GM19238 (cell line): ENCODE data around the gene C1QTNF1.

ENCODE experiments used
- DNase-seq: peaks from one replicate; pipeline ENCODE4 v3.0.0; 2011; ENCODE audit warnings: low spot score; ENCODE audit not compliant: insufficient read length

Gene C1QTNF1, protein sequence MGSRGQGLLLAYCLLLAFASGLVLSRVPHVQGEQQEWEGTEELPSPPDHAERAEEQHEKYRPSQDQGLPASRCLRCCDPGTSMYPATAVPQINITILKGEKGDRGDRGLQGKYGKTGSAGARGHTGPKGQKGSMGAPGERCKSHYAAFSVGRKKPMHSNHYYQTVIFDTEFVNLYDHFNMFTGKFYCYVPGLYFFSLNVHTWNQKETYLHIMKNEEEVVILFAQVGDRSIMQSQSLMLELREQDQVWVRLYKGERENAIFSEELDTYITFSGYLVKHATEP

DNA sequence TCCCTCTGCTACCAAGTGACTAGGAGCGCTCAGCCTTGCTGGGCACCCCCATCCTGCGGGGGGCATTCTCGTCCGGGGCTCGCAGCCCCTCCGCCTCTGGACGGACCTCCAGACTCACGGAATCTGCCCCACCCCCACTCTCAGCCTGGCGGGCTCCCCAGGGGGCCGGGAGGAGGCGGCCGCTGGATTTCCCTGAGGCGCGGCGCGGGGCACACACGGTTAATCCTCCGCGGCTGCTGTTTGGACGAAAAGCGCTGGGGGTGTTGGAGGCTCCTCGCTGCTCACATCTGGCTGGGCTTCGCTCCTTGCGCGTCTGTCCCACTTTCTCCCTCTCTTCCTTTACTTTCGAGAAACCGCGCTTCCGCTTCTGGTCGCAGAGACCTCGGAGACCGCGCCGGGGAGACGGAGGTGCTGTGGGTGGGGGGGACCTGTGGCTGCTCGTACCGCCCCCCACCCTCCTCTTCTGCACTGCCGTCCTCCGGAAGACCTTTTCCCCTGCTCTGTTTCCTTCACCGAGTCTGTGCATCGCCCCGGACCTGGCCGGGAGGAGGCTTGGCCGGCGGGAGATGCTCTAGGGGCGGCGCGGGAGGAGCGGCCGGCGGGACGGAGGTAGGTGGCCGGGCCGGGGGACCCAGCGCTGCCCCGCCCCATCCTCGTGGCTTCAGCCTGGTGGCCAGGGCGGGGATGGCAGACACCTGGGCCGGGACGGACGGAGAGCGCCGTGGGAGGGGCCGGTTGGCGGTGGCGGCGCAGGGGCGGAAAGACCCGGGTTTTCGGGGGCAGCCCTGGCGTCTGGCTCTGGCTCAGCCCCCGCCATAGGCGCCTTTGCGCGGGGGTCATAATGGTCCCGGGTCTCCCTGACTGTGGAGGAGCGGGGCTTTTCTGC lies at the start of gene C1QTNF1:
Gene C1QTNF1, plus strand, starts transcription at position 284 of the 886 bp plus-strand sequence. CDS start 19,800 bp downstream, outside the sequence.
- DNase-seq = peak; percentile 50

- DNase-seq = no peak
Observed at GRCh38 chr17:78974635-78975591, 49.1 kb upstream of the C1QTNF1 start.

DNA sequence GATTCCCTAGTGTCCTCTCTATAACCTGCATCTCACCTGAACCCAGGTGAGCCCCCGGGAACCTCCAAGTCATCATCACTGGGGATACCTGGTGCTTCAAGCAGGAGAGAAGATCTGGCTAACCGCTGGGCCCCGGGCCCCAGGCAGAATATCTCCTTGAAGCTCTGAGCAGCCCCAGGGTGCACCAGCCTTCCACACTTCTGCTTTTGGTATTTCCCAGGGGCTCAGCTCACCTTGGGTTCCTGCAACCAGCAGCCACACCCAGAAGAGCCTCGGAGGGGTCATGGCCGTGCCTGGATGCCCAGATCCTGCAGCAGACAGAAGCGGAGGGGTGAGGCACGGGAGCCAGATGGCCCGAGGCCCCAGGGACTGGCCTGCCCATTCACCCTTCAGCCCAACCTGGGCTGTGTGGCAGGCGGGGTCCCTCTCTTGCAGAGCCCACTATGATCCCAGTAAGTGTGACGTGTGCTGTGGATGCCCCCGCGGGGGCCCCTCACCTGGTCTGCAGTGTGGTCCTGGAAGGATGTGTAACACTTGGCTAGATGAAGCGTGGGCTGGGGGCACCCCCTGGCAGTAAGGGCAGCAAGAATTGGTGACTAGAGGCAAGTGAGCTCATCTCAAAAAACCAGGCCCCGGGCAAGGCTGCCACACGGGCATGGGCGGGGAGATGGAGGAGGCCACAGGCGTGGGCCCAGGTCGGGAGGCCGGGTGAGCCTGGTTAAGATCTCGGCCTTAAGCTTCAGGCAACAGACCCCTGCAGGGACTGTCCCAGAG lies 46.9 kb upstream of the C1QTNF1 start:
- DNase-seq = no peak

DNA sequence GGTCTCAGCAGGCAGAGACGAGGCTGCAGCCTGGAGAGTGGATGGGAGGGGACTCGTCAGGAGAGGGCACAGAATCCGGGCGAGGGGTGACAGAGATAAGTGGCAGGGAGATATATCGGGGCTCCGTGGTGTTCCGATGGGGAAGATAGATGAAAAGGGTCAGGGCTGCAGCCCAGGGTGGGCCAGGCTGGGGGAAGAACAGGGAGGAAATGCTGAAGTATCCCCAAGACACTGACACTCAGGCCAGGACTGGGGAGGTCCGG lies 46.4 kb upstream of the C1QTNF1 start:
- DNase-seq = no peak

GRCh38 chr17:78977997-78978973 lies 45.7 kb upstream of the C1QTNF1 start:
- no peak for DNase-seq

- no peak for DNase-seq
Observed at GRCh38 chr17:78979780-78980623, 44.0 kb upstream of the C1QTNF1 start, which contains the start of gene LGALS3BP. Gene LGALS3BP (minus strand): TSS chr17:78979923. CDS start chr17:78977191, 2,732 bp downstream.

DNA sequence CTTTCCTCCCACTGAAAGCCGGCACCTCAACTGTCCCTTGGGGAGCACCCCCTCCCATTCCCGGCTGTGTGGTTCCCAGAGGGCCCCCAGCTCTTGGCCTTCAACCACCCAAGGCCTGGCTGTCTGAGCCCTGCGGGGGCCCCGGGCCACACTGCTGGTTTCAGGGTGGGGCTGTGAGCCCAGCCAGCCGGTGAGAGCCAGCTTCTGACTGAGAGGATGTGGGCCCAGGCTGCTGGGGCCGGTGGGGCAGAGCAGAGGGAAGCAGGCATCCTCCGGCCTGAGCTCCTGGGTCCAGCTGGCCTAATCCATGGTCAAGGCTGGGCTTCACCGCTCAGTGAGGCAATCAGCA lies 43.4 kb upstream of the C1QTNF1 start:
- no peak for DNase-seq

DNA sequence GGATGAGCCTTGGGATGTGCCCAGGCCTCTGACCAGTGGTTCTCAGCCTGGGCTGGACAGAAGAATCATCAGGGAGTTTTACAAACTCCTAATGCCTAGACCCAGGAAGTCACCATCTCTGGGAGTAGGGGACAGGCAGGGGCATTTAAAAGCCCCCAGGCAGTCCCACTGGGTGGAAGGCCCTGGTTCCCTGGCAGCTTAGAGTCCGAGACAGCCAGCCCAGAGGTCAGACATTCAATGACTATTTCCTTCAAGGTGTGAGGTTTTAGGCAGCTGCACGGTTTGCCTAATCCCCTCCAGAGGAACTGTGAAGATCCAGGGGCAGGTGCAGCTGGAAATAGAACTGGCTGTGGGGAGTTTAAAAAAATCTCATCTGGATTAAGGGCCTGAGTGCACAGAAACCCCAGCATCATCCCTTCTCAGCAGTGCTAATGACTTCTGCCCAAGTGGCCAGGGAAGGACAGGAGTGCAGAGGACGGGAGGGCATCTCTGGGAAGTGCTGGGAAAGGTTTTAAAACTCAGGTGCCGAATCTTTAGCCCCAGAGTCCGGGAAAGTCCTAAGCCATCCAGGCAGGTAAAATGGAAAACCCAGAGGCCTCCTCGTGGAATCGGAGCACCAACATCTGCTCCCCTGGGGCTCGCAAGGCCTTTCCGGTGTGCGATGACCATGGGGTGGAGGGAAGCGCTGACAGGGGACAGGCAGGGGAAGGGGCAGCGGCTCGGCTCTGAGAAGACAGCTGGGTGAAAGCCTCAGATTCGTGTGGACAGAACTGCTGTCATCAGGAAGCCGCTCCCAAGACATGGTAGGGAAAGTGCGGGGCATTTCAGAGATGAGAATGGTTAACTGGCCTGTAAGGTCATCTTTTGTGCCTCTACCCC lies 42.7 kb upstream of the C1QTNF1 start:
- no peak for DNase-seq

- DNase-seq = no peak
Observed at GRCh38 chr17:78985395-78985794, 38.6 kb upstream of the C1QTNF1 start.

GRCh38 chr17:78986048-78986648 lies 37.8 kb upstream of the C1QTNF1 start:
- peak; percentile 45 for DNase-seq

DNA sequence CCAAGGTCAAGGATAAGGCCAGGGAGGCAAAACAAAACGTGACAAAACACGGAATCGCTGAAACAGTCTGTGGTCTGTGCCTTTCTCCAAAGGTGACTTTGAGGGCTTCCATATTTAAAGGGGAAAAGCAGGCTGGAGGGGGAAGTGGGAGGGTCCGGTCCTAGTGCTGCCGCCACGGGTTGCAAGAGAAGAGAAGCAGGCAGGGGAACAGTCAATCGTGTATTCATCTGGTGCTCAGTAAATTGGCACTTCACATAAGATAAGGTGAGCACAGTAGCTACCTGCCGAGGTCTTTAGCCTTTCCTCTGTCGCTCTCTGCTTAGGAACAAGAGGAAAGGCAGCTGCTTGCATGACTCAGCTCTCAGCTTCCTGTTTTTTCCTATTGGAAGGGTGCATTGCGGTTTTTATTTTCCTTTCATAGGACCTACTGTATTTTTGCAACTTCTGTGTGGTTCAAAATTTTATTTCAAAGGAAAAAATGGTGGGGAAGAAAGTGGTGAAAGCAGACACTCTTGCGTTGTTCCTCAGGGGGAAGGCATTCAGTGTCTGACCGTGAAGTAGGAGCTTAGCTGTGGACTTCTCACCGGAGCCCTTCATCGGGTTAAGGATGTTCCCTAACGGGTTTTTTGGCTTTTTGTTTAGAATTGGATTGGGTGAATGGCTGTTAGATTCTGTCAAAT lies 37.2 kb upstream of the C1QTNF1 start:
- DNase-seq = no peak

GRCh38 chr17:78988152-78988551 lies 35.8 kb upstream of the C1QTNF1 start:
- DNase-seq = no peak

DNA sequence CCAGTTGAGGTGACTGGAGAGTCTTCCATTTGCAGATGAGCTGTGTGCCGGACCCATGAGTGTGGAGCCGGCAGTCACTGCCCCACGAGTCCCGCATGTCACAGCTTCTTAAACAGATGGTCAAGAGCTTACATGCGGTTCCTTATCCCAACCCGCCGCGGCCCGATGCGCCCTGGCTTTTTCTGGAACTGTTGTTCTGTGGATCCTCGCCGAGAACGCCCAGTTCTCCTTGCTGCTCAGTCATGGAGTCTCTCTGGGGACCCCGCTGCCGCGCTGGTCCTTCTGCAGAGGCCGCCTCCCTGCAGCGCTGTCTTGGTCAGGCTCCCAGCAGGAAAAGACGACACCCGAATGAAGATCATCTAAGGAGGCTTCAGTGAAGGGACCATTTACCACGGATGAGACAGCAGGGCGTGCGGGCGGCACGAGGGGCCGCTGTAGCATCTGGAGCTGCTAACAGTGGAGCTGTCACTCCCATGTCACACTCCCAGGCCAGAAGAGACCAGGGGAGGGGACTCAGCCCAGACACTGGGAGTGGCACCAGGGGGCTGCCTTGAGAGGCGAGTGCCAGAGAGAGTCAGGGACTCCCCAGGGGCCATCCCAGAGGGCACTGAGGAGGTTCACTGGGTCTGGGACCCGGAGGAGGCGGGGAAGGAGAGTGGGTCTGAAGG lies 33.5 kb upstream of the C1QTNF1 start:
- DNase-seq = no peak

DNA sequence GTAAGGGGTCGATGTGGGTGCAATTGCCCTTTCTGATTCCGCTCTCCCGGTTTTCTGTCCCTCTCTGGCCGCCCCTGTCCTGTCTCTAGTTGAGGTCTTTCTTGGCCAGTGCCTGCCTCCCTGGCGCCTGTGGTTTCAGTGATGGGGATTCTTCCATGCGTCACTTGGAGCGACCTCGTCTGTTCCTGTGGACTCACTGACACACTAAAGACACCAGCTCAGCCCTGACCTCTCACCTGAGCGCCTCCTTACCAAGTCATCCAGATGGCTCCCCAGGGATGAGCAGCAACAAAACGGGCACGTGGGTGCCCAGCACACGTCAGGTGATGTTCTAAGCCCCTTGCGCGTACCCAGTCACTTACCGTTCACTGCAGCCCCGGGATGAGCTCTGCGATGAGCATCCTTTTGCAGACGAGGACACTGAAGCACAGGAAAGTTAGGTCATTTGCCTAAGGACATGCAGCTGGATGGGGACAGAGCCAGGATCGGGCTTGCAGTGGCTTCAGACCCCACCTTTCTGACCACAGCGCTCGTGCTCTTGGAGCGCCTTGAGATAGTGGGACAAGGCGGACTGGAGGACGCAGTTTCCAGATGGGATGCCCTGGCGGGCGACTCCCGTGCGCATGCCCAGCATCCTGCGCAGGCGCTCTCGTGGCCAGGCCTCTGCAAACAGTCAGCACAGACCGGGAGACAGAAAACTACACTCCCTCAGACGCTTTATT lies 32.8 kb upstream of the C1QTNF1 start:
- DNase-seq = no peak

GRCh38 chr17:78991906-78992532 lies 31.9 kb upstream of the C1QTNF1 start:
- DNase-seq = no peak
